ENCODE measurements around the gene EDIL3.

- no peak for TF ChIP-seq POLR2A (IDR thresholded peaks at IDR 0.05)
- no peak for TF ChIP-seq CTCF (IDR thresholded peaks at IDR 0.05)
Measured at GRCh38 chr5:83957188-83957587, 427.5 kb downstream of the EDIL3 start.

Measured in tibial nerve (tissue), 3 donors.